Activated CD4-positive, CD25-positive, alpha-beta regulatory T cell treated with anti-CD3 and anti-CD28 coated beads, Interleukin-2, amount 50 U/mL, for 72 hours (primary cell): Measurements from ENCODE around the gene GMEB2.
A peak's percentile ranks its signal among the peaks of the same experiment; 100 is the strongest.

Source experiments
- DNase-seq: peaks from one replicate; pipeline ENCODE4 v3.0.0; 2021

GMEB2 gene

DNA sequence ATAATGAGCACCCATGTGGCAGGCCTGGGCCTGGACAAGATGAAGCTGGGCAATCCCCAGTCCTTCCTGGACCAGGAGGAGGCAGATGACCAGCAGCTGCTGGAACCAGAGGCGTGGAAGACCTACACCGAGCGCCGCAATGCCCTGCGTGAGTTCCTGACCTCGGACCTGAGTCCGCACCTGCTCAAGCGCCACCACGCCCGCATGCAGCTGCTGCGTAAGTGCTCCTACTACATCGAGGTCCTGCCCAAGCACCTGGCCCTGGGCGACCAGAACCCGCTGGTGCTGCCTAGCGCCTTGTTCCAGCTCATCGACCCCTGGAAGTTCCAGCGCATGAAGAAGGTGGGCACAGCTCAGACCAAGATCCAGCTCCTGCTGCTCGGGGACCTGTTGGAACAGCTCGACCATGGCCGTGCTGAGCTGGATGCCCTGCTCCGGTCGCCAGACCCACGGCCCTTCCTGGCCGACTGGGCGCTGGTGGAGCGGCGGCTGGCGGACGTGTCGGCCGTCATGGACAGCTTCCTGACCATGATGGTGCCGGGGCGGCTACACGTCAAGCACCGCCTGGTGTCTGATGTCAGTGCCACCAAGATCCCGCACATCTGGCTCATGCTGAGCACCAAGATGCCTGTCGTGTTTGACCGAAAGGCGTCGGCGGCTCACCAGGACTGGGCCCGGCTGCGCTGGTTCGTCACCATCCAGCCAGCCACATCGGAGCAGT, 71.1 kb downstream of the GMEB2 start:
- no peak for DNase-seq

DNA sequence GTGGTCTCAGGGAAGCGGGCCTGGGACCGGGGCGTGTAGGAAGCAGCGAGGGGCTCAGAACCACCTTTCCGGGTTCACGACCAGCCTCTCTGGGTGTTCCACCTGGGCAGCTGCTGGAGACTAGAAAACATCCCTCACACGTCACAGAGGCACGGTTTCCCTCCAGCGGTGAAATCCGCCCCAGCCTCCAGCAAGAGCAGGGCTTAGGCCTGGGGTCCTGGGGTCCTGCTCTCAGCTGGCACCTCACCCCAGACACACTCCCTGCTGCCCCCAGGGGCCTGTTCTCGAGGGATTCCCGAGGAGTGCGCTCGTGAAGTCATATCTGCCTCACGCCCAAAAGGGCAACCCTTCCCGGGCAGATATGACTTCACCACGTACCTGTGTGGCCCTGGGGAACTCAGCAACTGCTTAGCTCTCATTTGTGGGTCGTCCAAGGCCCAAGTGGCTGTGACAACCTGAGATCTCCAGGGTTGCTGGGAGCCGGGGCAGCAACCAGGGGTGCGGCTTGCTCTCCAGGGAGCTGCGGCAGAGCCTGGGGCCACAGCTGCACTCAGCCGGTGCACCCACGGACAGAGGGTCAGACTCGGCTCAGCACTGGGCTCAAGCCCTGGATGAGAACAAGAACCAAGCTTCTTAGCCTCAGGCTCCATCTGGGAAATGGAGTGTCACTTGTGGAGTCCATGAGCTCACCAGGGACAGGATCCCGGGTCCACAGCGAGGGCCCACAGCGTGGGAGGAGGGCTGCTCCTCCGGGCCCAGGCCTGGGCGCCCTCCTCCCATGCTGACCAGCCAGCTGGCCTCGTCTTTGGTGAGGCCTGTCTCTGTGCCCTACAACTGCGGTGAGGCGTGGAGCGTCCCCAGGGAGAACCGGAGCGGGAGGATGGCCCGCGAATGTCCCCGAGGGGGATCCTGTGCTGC, 72.3 kb downstream of the GMEB2 start:
- DNase-seq = no peak

GRCh38 chr20:63553933-63554290, 73.0 kb downstream of the GMEB2 start, which contains the start of gene FNDC11:
TSS of gene FNDC11 (plus strand) at chr20:63554159. CDS start at chr20:63555664, 1,505 bp downstream.
- DNase-seq = no peak

DNA sequence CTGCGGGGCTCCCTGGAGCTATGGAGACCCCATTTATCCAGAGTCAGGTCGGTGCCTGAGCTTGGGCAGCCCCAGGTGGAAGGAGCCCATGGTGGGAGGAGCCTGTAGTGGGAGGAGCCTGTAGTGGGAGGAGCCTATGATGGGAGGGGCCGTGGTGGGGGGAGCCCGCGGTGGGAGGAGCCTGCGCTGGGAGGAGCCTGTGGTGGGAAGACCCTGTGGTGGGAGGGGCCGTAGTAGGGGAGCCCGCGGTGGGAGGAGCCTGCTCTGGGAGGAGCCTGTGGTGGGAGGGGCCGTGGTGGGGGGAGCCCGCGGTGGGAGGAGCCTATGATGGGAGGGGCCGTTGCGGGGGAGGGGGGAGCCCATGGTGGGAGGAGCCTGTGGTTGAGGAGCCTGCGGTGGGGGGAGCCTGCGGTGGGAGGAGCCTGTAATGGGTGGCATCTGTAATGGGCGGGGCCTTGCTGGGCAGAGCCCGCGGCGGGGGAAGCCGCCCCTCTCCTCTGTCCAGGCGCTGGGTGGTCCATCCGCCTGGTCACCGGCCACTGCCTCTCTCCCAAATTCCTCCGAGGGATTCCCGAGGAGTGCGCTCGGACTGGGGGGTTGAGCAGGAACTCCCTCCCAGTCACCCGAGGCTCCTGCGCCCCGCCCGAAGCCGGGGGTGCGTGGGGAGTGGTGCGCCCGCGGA, 73.5 kb downstream of the GMEB2 start:
- DNase-seq = peak; percentile 79

DNA sequence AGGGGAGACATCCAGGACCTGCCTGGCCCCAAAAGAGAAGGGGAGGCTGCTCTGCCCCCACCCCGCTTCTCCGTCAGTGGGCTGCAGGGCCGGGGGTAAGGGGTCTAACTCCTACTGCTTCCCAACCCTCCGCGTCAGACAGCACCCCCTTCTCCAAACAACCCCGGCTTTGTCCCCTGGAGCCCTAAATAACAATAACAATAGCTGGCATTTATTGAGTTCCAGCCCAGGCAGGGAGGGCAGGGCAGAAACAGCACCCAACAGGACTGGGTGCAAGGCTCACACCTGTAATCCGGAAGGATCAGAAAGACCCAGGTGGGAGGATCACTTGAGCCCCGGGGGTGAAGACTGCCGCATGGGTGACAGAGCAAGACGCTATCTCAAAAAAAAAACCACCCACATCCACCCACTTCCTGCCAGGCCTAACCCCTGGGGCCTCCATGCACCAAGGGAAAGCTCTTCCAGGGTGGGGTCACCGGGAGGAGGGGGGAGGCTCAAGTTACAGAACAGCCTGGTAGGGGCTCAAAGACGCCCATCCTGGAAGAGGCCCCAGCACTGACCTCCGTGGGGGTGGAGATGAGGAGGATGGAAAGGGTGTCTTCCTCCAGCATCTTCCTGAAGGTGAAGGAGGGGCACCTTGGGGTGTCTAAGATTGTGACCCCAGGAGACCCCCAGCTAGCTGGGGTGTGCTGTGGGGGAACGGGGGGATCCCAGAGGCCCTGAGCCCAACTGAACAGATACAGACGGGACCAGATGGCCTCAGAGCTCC, 74.2 kb downstream of the GMEB2 start:
- no peak for DNase-seq

GRCh38 chr20:63551068-63551467, 75.8 kb downstream of the GMEB2 start:
- DNase-seq = no peak

- no peak for DNase-seq
Measured at GRCh38 chr20:63549679-63550282, 77.1 kb downstream of the GMEB2 start.

GRCh38 chr20:63549019-63549418, 77.9 kb downstream of the GMEB2 start:
- DNase-seq = no peak

DNA sequence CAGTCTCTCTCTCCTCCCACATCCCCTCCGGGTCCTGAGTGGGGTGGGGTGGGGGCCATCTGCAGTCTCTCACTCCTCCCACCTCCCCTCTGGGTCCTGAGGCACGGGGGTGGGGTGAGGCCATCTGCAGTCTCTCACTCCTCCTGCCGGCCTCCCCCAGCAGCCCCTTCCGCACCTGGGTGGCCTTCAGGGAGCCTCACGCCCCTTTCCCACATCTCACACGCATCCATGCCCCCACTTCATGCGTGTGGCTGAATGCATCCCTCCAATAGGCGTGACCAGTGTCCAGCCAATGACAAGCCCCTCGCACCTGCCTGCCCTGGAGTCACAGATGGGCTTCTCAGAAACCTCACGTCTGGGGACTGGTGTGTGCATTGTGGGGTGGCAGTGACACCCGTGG, 78.4 kb downstream of the GMEB2 start:
- no peak for DNase-seq

DNA sequence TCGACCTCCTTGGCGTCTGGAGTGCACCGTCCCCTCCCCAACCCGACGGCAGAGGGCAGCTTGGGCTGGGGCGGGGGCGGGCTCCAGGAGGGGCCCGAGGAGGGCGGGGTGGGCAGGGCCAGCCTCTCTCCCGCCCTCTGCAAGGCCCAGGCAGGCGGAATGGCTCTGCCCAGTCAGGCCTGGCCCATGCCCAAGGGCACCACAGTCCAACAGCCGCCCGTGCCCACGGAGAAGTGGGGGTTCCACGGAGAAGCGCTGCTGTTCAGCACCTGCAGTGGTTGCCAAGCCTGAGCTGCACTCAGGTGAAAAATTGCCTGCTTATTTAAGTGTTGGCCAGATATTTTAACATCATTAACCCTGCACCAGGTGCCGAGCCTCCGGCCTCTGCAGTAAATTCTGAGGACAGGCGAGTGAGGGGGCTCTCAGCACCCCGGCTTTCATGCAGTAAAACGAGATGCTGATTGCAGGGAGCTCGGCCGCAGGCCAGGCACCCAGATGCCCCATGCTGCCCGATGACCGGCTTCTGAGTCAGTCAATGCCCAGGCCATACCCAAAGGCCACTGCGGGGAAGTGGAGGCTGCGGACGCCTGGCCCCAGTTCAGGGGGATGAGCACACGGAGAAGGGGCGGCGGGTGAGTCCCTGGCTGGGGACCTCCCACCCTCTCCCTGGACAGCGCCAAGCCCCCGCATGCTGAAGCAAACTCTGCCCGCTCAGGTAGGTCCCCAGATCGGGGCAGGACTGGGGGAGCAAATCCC, 79.0 kb downstream of the GMEB2 start, which contains the start of gene SRMS:
Gene SRMS, minus strand, starts transcription at position 25 of the 756 bp plus-strand sequence. CDS start 286 bp downstream, outside the sequence.
- no peak for DNase-seq

- DNase-seq = no peak
Measured at GRCh38 chr20:63546956-63547724, 79.8 kb downstream of the GMEB2 start.

DNA sequence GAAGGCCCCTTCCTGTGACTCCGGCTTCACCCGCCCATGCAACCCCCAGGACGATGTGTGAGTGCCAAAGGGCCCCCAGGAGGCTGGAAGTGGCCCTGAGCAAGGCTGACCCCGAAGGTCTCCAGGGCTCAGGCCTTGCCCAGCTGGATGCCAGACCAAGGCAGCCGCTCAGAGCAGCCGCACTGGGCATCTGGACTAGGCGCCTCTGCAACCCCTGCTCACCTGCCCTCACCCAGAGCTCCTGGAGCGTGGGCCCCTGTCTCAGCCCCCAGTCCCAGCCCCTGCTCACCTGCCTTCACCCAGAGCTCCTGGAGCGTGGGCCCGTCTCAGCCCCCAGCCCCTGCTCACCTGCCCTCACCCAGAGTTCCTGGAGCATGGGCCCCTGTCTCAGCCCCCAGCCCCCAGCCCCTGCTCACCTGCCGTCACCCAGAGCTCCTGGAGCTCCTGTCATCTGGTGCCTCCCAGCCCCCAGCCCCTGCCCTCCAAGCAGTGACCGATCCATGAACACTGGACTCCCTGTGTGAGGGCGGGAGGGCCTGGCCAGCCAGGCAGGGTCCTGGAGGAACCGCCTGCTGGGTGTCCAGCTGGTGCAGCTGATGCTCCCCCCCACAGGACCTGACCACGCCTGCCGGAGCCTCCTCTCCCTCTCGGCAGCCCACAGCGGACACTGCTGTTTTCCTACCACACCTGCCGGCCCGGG, 80.5 kb downstream of the GMEB2 start:
- DNase-seq = no peak

DNA sequence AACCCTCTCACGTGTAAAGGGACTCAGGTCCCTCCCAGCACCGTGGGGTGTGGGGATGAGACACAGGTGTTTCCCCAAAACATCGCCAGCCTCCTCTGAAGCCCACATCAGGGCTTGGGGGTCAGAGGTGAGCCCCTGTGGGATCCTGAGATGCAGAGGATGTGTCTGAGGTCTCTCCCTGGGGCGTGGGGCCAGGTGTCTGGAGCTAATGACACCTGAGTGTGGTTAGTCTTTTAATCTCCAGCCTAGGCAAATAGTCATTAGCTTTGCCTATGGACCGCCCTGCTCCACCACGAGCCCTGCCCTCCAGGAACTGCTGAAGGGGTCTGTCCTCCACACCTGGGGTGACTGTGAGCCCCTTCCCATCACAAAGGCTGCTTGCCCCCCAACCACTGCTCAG, 81.1 kb downstream of the GMEB2 start:
- DNase-seq = no peak

DNA sequence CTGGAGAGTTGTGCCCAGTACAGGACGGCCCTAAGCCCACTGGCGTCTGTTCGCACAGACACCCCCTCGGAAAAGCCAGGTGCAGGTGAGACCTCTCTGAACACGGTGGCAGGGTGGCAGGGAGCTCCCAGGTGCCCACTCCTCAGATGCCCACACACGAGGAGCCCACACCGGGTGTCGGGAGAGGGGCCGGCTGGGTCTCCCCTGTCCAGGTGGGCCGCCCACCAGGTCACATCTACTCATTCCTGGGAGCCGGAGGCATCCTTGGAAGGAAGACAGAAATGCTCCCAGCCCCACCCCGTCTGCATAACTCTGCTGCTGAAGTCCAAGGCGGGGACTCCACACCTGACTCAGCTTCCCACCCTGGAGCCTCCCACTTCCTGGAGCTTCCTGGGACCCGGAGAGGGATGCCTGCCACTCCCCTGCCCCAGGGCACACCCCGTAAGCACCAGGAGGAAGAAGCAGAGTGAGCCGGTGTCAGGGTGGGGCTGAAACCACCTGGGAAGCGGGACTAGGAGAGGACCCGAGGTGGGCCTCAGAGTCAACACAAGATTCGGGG, 81.9 kb downstream of the GMEB2 start:
- no peak for DNase-seq

GRCh38 chr20:63544241-63544957, 82.5 kb downstream of the GMEB2 start:
- DNase-seq = no peak

GRCh38 chr20:63543733-63544132, 83.2 kb downstream of the GMEB2 start:
- no peak for DNase-seq

- DNase-seq = no peak
Measured at GRCh38 chr20:63543131-63543530, 83.8 kb downstream of the GMEB2 start.

GRCh38 chr20:63542696-63543095, 84.2 kb downstream of the GMEB2 start:
- DNase-seq = no peak

GRCh38 chr20:63542031-63542559, 84.8 kb downstream of the GMEB2 start:
- DNase-seq = no peak
